ENCODE results near the gene MCU.

- no peak for TF ChIP-seq CTCF (IDR thresholded peaks at IDR 0.05)
- no peak for TF ChIP-seq POLR2A (IDR thresholded peaks at IDR 0.05)
Observed at GRCh38 chr10:72702868-72703581, 11.1 kb downstream of the MCU start.
